VCaP (cell line): Measurements from ENCODE around the gene PHIP.
"Not testable (repeated sequence)": the region's sequence is repeated elsewhere in the genome, so short reads cannot be mapped to it uniquely, and the experiment has no call there.

Source experiments
- H3K27ac ChIP-seq: fragments of 450-650 bp; 2 replicates; pipeline ENCODE4 v1.5.1; 2017
- TF ChIP-seq, protein P1 (sequence below): fragments of 450-650 bp; conservative IDR thresholded peaks from 2 replicates; pipeline ENCODE4 v1.5.1; 2017; ENCODE audit warnings: mild to moderate bottlenecking, moderate library complexity

PHIP gene

DNA sequence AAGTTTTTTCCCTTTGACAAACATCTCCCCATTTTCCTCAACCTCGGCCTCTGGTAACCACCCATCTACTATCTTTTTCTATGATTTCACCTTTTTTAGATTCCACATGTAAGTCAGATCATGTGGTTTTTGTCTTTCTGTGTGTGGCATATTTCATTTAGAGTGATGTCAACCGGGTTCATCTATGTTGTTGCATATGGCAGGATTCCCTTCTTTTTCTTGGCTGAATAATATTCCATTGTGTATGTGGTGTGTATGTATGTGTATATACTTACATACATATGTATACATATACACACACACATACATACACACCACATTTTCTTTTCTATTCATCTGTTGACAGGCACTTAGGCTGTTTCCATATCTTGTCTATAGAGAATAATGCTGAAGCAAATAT, 22.2 kb upstream of the PHIP start:
- TF ChIP-seq, protein P1, sequence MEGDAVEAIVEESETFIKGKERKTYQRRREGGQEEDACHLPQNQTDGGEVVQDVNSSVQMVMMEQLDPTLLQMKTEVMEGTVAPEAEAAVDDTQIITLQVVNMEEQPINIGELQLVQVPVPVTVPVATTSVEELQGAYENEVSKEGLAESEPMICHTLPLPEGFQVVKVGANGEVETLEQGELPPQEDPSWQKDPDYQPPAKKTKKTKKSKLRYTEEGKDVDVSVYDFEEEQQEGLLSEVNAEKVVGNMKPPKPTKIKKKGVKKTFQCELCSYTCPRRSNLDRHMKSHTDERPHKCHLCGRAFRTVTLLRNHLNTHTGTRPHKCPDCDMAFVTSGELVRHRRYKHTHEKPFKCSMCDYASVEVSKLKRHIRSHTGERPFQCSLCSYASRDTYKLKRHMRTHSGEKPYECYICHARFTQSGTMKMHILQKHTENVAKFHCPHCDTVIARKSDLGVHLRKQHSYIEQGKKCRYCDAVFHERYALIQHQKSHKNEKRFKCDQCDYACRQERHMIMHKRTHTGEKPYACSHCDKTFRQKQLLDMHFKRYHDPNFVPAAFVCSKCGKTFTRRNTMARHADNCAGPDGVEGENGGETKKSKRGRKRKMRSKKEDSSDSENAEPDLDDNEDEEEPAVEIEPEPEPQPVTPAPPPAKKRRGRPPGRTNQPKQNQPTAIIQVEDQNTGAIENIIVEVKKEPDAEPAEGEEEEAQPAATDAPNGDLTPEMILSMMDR = no peak
- H3K27ac ChIP-seq = no peak overlapping the region

DNA sequence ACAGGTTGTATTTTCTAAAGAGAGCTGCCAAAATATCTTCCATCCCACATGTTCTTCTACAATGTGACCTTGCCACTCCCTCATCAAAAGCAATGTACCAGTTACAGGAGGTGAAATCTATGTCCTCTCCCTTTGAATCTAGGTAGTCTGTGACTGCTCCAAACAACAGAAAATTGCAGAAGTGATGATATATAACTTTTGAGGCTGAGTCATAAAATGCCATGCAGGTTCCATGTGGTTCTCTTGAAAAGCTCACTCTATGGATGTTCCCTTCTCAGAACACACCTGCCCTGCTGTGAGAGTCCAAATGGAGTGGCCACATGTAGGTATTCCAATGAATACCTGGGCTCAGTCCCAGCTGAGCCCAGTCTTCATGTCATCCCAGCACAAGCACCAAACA, 16.9 kb upstream of the PHIP start:
- TF ChIP-seq, protein P1 = no peak
- H3K27ac ChIP-seq = no peak overlapping the region

DNA sequence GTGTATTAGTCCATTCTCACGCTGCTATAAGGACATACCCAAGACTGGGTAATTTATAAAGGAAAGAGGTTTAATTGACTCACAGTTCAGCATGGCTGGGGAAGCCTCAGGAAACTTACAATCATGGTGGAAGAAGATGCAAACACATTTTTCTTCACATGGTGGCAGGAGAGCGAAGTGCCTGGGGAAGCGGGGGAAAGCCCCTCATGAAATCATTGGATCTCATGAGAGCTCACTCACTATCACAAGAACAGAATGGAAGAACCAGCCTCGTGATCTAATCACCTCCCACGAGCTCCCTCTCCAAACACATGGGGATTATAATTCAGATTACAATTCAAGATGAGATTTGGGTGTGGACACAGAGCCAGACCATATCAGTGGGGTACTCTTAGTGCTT, 13.7 kb upstream of the PHIP start:
- H3K27ac ChIP-seq = not testable (repeated sequence)

DNA sequence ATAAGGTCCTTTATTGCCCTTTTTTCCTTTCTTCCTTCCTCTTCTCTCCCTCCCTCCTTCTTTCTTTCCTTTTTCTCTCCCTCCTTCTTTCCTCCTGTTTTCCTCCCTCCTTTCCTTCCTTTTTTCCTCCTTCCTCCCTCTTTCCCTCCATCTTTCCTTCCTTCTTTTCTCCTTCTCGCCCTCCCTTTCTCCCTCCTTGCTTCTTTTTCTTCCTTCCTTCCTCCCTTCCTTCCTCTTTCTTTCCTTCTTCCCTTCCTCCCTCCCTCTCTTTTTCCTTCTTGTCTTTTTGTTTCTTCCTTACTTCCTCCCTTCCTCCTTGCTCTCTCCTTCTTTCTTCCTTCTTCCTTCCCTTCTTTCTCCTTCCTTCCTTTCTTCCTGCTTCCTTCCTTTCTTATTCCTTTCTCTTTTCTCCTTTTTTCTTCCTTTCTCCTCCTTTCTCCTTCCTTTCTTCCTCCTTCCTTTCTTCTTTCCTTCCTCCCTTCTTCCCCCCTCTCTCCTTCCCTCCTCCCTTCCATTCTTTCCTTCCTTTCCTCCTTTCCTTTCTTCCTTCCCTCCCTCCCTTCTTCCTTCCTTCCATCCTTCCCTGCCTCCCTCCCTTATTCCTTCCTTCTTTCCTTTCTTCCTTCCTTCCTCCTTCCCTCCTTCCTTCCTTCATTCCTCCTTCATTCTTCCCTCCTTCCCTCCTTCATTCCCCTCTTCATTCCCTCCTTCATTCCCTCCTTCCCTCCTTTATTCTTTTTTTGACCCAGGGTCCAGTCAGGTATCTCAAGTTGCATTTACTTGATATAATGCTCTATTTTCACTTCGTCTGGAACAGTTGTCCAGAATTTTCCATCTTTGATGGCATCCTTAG, 11.7 kb upstream of the PHIP start:
- H3K27ac ChIP-seq = no peak overlapping the region
- TF ChIP-seq, protein P1 = no peak

DNA sequence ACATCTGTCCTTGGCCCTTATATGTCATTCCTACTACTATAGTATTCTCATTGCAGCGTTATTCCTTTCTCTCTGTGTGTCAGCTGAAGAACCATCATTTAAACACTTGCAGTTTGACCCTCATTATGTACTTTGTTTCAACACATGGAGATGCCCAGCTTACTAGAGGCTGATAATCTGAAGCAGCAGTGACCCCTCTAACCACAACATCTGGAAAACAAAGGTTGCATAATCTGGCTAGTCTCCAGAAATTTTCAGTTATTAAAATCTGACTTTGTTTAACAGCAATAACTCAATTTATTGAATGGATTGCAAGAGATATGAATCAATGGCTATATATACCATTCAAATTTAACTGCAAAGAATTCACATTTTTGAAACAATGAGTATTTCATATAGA, 6.6 kb upstream of the PHIP start:
- no peak overlapping the region for H3K27ac ChIP-seq
- TF ChIP-seq, protein P1 = no peak

DNA sequence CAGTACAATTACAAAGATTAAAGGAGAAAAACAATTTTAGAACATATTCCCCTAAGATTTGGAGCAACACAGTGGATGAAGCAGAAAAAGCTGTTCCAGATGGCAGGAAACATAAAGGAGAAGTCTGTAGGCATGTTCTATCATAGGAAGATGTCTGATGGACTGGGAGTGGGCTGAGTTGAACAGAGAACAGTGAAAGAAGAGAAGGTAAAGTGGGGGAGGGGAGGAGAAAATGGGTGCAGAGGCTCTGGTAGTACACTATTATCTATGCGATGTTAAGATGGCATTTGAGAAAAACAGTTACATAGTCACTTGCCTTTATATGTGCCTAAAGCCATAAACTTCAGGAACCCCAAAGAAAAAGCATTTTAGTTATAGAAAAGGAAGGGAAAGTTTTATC, 4.2 kb upstream of the PHIP start:
- H3K27ac ChIP-seq = no peak overlapping the region
- TF ChIP-seq, protein P1 = no peak

DNA sequence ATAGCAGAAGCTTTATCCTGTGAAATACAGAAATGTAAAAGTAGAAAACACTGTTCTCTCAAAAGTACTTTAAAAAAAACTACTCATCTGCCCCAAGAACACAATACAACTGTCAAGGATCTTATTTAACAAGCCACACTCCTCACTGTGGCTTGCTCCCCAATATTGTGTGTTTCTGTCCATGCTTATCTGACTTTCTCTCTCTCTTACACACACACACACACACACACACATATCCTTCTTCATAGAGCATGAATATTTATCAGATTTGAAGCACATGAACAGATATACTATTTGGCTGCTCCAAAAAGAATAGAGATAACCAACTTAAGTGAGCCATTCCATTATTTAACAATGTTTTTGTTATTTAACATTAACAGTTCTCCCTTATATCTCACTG, 3.6 kb upstream of the PHIP start:
- TF ChIP-seq, protein P1 = no peak
- no peak overlapping the region for H3K27ac ChIP-seq

DNA sequence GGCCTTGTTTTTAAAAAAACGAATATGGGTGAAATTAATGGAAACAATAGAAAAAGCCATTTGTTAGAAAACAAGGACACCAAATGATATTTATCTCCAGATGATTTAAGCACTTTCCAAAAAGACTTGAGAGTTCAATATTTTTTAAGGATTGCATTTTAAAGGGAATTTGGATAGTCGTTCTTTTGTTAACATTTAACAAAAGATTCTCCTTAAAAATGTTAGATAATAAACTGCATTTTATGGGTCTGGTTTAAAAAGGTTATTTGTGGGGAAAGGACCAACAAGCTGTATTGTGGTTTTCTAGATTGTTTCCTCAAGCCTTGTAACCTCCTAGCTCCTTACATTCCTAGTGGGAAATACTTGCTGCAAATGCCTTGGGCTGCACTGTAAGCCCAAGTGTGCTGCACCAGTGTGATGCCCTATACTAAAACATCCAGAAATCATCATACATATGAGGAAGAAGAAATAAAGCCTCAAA, 1.5 kb upstream of the PHIP start:
- peak overlapping the region; percentile 98 for H3K27ac ChIP-seq
- TF ChIP-seq, protein P1 = no peak
